ENCODE measurements around the gene FGF14.
"Not testable (repeated sequence)": the region's sequence is repeated elsewhere in the genome, so short reads cannot be mapped to it uniquely, and the experiment has no call there.

Gene FGF14

DNA sequence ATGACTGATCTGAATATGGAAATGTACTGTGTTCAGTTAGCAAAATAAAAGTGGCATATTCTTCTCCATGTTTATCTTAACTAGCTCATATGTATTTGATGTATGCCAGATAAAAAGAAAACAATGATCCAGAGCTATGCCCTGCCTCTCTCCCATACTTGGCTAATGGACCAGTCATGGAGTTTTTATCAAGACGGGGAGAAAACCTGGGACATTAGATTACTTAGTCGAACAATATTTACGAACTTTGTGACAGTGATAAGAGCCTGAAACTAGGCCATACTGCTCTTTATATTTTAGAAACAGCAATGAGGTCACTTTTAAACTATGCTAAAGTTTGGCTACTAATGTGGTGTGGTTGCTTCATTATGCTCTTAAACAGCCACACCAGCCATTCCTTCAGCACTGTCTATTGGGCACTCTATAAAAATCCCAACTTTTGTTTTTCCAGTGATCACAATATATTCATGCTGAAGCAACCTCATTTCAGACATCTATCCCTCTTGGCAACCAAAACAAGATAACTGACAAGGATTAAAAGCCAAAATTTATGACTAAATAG lies 265.0 kb downstream of the FGF14 start:
- no peak for FAIRE-seq

GRCh38 chr13:102132777-102133295 lies 269.0 kb downstream of the FGF14 start:
- DNase-seq (ENCODE audit: low spot score): no peak
- FAIRE-seq: no peak

More for the DNA sequence above, 265.0 kb downstream of the FGF14 start:
- DNase-seq (ENCODE audit: low spot score): no peak

- FAIRE-seq (no peak), DNase-seq (ENCODE audit: low spot score) (no peak)
Observed at GRCh38 chr13:102131246-102131645, 270.6 kb downstream of the FGF14 start.

GRCh38 chr13:102128216-102128810 lies 273.5 kb downstream of the FGF14 start:
- FAIRE-seq (no peak), DNase-seq (ENCODE audit: low spot score) (peak; percentile 34)

DNA sequence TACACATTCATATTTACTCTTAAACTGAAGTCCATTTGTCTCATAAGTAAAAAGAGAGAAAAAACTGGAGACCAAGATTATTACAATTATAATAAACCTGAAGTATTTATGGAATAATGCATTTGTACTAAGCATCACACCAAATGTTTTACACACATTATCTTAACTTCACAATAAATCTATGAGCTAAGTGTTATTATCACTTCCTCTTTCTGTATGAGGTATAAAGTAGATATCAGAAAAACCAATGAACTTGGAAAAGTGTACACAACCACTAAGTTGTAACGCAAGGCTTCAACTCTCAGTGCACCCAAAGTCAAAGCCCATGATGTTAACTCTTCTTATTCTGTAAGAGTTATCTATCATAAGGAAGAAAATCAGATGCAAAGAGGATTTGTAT lies 274.7 kb downstream of the FGF14 start:
- no peak for DNase-seq (ENCODE audit: low spot score)
- FAIRE-seq: no peak

- no peak for DNase-seq (ENCODE audit: low spot score)
- no peak for FAIRE-seq
Observed at GRCh38 chr13:102122147-102122546, 279.7 kb downstream of the FGF14 start.

DNA sequence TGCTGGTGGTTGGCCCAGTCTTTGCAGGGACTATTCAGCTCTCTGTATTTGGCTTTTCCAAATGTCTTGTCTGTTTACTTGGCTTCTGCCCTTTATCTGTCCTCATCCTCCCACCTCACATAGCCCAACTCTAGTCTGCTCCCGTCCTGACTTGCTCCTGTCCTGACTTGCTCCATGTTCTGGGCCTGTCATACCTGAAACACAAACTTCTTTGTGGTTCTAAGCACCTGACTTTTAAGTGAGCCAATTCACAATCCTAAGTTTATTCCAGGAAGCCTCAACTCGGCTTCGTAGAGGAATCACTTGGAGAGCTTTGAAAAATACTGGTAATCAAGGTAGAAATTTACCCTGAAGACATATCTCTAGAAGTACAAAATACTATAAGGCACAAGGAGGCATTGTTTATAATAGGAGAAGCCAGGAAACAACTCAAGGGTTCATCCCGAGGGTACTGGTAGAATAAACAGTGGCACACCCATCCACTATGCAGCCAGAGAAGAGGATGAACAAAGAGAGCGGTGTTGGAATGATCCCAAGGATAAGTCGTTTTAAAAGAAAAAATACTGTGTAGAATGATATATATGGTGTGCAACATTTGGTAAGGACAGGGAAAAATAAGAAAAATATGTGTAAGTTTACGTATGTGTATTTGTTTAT lies 284.5 kb downstream of the FGF14 start:
- no peak for DNase-seq (ENCODE audit: low spot score)
- FAIRE-seq: no peak

GRCh38 chr13:102103469-102103868 lies 298.4 kb downstream of the FGF14 start:
- FAIRE-seq (no peak), DNase-seq (ENCODE audit: low spot score) (no peak)

DNA sequence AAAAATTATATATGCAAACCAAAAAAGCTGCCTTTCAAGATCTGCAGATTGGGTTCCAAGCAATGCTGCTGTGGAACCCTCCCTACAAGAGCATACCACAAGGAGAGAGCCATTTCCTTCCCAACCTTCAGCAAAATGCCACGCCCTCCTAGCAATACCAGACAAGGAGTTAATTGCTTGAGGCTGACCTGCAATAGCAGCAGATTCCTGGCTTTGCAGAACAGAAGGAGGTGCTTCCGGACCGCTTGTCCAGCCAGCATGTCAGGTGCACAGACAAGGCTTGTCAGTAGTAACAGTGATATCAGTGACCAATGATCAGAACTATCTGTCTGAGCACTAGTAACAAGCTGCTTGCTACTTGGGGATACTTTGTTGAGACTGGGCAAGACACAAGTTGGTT lies 301.6 kb downstream of the FGF14 start:
- FAIRE-seq (no peak), DNase-seq (ENCODE audit: low spot score) (no peak)

DNA sequence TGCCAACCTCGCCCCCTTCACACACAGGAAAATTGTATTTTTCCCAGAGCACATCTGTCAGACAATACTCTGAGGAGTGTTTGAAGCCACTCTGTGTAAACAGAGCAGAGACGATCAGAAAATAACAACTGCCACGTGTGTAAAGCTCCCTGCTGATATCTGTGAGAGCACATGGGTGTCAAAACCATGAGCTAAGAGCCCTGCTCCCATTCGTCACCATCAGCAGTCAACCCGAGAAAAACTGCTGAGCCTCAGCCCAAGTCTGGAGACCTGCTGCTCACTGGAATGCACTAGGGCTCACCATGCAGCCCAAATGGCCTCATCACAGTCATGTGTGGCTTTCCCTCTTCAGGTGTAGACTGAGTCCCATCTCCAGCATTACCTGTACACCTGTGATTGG lies 304.1 kb downstream of the FGF14 start:
- DNase-seq (ENCODE audit: low spot score) (no peak), FAIRE-seq (no peak)

DNA sequence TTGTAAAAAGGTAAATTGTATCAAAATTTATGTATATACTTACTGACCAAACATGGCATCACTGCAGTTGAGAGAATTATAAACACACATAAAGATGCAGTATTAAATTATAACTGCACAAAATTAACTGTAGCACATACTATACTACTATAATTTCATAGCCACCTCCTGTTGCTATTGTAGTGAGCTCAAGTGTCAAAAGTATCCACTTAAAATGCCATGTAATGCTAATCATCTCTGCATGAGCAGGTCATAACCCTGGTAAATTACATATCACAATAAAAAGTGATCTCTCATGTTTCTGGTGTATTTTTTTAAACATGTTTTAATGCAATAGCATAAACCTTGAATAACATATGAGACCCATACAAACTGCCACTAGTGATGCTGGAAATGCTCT lies 308.6 kb downstream of the FGF14 start:
- not testable (repeated sequence) for FAIRE-seq; DNase-seq (ENCODE audit: low spot score)

DNA sequence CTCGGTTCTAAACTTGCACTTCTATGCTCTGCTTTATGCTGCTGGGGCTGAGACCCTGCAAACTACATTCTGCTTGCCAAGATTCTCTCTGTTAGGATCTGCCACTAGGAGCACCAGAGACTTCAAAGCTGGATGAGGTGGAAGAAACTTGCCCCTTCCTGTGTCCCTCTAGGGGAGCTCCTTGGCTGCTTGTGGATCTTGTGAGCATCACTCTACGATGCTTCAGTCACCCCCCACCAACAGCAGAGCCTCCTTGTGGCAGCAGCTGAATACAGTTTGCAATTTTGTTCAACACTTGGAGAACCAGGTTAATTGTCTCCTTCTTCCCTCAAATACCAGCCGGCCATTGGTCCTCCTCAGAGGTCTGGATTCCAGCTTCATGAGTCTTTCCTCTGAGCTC lies 310.6 kb downstream of the FGF14 start:
- DNase-seq (ENCODE audit: low spot score): no peak

DNA sequence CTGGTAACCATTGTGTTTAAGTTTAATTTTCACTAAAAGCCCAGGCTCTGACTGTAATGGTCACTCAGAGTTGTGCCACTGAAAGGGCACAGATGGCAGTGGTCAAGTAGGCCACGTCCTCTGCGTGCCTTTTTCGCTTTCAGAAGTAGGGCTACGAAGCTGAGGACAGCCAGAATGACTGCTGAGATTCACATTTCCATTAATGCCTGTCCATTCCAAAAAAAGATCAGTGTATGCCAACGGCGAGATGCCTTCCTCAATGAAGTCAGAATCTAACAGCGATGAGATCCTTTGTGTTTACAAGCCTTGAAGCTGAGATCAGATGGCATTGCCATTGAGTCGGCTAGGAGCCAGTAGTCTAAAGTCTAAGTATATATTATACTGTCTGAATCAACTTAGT lies 311.3 kb downstream of the FGF14 start:
- DNase-seq (ENCODE audit: low spot score) (no peak), FAIRE-seq (no peak)

More for the DNA sequence above, 310.6 kb downstream of the FGF14 start:
- FAIRE-seq: no peak

- DNase-seq (ENCODE audit: low spot score): no peak
- no peak for FAIRE-seq
Observed at GRCh38 chr13:102089722-102090121, 312.1 kb downstream of the FGF14 start.

DNA sequence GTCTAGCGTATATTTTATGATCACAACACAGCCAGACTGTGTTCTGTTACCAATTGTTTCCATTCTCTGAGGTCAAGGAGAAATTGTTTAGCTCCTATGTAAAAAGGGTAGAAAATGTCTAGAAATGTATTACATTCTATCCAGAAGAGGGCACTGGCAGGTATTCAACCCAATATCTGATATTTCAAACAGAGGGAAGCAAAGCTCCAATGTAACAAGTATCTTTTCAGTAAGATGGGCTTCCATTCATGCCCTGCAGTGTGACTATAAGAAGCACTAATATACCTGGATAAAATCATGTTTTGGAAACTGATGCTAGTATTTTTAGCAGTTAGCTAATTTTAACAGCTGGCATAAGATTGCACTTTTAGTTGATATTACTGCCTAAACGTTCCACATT lies 312.7 kb downstream of the FGF14 start:
- DNase-seq (ENCODE audit: low spot score): no peak

GRCh38 chr13:102073251-102073650 lies 328.6 kb downstream of the FGF14 start:
- DNase-seq (ENCODE audit: low spot score): no peak
- FAIRE-seq: no peak

More for the DNA sequence above, 312.7 kb downstream of the FGF14 start:
- FAIRE-seq: no peak

GRCh38 chr13:102071711-102072110 lies 330.1 kb downstream of the FGF14 start:
- FAIRE-seq: no peak
- no peak for DNase-seq (ENCODE audit: low spot score)

- not testable (repeated sequence) for FAIRE-seq; DNase-seq (ENCODE audit: low spot score)
Observed at GRCh38 chr13:102068323-102068722, 333.5 kb downstream of the FGF14 start.

GRCh38 chr13:102055090-102055779 lies 346.6 kb downstream of the FGF14 start:
- FAIRE-seq (no peak), DNase-seq (ENCODE audit: low spot score) (no peak)

- FAIRE-seq (no peak), DNase-seq (ENCODE audit: low spot score) (no peak)
Observed at GRCh38 chr13:102049853-102050252, 352.0 kb downstream of the FGF14 start.

DNA sequence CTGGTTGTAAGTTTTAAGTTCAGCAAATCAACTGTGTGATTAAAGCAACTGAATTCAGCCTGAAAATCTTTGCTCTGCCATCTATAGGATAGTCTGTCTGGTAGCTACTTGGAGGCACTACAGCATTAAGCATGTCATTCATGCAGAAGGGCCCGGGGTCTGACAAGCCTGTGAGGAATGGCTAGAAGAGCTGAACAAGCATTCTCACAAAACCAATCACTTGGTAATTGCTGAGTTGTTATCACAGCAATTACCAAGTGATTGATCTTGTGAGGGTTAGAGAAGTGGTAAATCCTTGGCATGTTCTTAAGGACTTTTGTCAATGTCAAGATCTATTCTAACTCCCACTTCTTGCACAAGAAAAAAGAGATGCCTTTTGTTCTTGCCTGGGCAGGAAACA lies 356.1 kb downstream of the FGF14 start:
- no peak for FAIRE-seq
- DNase-seq (ENCODE audit: low spot score): no peak

DNA sequence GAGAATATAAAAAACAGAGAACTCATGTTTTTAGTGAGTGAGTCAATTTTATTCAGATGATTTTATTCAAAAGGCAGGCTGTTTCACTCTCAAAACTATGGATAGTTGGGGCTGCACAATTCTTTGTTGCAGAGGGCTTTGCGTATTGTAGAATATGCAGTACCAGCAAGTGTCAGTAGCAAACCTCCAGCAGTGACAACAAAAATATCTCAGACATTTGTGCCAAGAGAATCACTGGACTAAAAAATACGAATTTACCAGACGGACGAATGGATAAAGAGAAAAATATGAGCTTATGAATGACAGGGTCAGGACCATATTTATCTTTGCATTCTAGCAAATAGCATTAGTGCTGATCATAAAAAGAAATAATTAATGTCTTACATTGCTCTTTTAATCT lies 359.1 kb downstream of the FGF14 start:
- no peak for FAIRE-seq

More for the DNA sequence above, 359.1 kb downstream of the FGF14 start:
- DNase-seq (ENCODE audit: low spot score): no peak
